HG02798 (cell line): Measurements from ENCODE around the gene CRYBB3.
"Not testable (repeated sequence)": the region's sequence is repeated elsewhere in the genome, so short reads cannot be mapped to it uniquely, and the experiment has no call there.

ENCODE experiments used
- ATAC-seq: cut with Tn5 transposase; IDR thresholded peaks from one replicate; pipeline ENCODE4 v1.9.1; 2021; ENCODE audit warnings: mild to moderate bottlenecking; ENCODE audit not compliant: unreplicated experiment, poor library complexity

Gene CRYBB3

DNA sequence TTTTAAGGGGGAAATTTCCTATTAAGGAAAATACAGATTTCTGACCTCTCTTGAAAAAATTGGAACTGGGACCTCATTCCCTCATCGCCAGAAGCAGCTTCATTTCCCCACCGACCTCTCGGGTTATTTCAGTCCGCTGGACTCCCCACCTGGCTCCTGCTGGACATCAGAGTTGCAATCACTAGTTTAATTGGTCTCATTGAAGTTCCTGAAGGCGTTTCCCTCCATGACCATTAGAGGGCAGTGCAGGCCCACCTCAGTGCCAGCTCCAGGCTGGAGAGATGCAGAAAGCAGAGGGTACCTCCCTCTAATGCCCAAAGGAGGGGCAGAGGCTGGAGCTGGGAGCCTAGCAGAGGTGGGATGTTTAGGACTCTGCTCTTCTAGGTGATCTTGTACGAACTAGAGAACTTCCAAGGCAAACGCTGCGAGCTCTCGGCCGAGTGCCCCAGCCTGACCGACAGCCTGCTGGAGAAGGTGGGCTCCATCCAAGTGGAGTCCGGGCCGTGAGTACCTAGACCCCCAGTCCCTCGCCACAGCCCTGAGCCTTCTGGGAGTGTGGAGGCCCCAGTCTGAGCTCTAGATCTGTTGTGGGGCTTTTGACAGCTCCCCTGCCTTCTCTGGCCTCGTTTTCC is 2.7 kb downstream of the CRYBB3 start:
- ATAC-seq: no peak

DNA sequence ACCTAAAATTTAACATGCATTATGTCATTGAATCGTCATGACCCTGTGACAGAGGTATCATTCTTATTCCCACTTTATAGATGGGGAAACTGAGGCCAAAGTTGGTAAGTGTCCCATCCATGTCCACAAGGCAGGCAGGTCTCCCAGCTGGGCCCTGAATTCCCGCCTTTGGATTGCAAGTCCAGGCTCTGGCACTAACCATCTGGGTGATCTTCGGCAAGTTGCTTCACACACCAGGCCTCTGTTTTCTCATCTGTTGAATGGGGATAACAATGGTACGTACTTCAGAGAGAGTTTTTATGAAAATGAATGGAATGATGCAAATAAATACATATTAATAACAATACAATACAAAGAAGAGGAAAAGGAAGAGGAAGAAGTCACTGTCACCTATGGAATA is 3.4 kb downstream of the CRYBB3 start:
- ATAC-seq: no peak

DNA sequence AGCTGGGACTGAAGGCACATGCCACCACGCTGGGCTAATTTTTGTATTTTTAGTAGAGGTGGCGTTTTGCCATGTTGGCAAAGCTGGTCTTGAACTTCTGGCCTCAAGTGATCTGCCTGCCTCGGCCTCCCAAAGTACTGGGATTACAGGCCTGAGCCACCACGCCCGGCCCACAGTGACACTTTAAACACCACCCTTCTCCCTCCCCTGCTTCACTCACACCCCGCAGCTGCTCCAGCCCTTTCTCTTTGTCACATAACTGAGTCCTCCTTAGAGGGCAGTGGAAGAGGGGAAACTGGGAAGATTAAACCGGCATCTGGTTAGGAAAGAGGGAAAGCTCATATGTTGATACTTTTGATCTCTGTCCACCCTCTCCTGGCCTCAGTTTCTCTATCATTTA is 4.9 kb downstream of the CRYBB3 start:
- not testable (repeated sequence) for ATAC-seq

DNA sequence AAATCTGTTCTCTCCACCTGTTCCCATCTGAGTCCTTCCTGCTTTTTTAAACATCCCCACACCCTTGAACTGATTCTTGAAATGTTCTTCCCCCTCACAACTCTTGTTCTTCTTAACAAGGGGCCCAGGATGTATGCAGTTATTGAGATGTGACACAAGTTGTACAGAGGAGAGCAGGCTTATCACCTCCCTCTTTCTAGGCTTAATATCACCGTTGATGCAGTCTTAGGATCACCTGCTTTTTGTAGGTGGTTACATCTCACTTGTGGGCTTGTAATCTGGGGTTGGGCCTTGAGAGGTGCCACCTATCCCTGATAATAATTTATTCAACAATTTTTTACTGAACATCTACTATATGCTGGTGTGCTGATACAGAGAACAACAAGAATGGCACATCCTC is 6.2 kb downstream of the CRYBB3 start:
- no peak for ATAC-seq

DNA sequence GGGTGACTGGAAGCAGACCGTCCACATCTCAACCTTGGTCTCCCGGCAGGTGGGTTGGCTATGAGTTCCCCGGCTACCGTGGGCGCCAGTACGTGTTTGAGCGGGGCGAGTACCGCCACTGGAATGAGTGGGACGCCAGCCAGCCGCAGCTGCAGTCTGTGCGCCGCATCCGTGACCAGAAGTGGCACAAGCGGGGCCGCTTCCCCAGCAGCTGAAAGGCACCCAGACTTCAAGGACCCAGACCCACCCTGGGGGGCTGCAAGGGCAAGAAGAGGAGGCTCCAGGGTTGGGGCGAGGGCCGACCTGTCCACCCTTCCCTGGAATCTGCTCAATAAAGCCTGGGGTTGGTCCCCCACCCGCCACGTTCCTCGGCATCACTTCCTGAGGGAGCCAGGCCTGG is 7.3 kb downstream of the CRYBB3 start:
- no peak for ATAC-seq

DNA sequence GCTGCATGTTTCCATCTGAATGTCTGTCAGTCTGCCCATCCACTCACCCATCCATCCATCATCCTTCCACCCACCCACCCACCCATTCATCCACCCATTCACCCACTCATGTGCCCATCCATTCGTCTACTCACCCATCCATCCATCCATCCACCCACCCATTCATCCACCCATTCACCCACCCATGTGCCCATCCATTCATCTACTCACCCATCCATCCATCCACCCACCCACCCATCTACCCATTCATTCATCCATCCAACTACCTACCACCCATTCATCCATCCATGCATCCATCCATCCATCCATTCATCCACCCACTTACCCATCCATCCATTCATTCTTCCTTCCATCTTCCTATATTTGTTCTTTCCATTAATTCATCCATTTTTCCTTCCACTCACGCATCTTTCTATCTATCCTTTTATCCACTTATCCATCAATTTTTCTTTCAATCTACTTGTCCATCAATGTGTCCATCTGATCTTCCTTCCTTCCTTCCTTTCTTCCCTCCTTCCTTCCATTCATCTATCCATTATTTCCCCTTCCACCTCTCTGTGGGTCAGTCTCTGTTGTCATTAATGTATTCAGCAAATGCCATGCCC is 8.0 kb downstream of the CRYBB3 start:
- ATAC-seq: no peak

DNA sequence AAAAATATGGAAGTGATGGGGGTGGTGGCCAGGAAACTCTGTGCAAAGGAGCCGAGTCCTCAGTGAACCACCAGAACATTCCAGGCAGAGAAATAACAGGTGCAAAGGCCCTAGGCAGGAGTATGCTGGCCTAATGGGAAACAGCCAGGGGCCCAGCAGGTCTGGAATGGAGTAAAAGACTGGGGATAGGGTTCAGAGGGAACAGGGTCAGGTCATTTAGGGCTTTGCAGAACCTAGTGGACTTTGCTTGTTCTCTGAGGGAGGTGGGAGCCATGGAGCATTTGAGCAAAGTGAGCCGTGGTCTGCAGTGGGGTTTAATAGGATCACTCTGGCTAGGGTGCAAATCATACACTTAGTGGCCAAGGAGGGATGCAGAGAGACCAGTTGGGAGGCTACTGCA is 8.7 kb downstream of the CRYBB3 start:
- no peak for ATAC-seq

DNA sequence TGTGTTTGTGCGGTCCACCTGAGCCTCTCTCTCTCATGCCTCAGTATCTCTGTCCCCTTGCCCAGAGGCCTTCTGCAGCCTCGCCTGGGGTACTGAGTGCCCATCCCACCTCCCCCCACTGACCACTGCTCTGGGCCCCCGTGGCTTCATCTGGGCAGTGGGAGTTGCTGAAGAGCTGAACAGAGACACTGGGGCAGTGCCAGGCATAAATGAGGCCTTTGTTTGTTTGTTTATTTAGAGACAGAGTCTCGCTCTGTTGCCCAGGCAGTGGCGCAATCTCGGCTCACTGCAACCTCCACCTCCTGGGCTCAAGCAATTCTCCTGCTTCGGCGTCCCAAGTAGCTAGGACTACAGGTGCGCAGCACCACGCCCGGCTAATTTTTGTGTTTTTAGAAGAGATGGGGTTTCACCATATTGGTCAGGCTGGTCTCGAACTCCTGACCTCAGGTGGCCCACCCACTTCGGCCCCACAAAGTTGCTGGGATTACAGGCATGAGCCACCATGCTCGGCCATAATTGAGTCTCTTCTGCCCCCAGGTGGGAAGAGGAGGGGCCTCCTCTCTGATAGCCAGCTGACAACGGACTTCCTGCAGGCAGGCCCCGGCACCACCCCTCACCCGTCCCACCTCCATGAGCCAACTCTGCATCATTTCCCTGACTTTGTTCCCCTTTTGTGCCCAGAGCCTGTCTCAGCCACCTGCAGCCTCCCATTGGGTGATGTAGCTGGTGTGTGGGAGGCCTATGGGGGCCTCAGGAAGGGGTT is 9.3 kb downstream of the CRYBB3 start:
- no peak for ATAC-seq

DNA sequence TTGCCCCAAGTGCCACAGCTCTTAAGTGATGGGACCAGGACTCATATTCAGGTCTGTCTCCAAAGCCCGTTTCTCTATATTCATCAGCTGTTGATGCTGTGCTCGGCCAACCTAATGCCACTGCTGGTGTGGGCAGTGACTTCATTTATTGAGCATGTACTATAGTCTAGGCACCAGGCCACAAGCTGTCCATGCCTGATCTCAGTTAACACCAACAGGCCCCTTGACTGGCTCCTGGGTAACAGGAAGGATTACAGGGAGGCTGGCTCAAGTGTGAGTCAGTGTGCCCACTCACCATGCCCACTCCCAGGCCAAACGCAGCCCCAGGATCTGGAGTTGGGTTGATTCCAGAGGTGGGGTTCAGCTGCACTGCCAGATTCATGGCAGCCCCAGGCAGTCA is 11.1 kb downstream of the CRYBB3 start:
- ATAC-seq: no peak

DNA sequence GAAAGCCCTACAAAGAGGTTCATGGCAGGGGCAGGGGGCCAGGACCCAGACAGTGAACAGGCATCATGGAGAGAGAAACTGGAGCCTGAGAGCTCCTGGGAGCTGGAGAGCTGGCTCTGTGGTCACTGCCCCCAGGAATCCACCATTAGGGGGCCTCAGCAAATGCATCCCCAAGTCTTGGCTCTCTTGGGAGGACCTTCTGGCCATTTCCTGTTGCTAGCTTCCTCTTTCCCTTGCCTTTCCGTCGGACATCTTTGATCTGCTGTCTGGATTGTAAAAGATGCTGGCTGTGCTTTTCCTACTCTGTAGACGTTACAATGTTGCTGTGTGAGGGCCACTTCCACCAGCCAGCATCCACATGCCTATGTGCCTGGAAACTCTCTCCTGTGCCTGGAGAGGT is 12.7 kb downstream of the CRYBB3 start:
- no peak for ATAC-seq

DNA sequence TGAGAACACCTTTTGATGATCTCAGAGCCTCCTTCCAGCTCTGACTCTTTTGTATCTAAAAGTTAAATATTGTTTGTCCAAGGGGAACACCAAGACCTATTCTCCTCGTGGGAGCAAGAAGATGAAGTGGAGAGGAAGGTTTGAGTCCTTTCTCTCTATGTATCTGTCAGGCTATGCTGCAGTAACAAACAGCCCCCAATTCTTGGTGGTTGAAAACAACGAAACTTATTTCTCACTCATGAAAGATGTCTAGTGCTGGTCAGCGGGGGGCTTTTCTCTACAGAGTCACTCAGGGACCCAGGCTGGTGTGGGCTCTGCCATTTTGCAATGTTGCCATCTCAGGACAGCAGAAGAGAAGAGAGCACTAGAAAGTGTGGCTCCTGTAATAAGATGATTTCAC is 13.6 kb downstream of the CRYBB3 start:
- no peak for ATAC-seq

DNA sequence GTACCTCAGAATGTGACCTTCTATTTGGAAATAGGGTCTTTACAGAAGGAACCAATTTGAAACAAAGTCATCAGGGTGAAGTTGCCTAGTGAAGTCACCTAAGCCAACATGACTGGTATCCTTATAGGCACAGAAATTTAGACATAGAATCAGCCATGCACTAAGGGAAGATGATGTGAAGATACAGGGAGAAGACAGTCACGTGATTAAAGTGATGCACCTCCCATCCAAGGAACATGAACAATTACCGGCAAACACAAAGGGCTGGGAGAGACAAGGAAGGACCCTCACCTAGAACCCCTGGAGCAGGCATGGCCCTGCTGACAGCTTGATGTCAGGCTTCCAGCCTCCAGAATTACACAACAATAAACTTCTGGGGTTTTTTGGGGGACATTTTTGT is 16.6 kb downstream of the CRYBB3 start:
- no peak for ATAC-seq

DNA sequence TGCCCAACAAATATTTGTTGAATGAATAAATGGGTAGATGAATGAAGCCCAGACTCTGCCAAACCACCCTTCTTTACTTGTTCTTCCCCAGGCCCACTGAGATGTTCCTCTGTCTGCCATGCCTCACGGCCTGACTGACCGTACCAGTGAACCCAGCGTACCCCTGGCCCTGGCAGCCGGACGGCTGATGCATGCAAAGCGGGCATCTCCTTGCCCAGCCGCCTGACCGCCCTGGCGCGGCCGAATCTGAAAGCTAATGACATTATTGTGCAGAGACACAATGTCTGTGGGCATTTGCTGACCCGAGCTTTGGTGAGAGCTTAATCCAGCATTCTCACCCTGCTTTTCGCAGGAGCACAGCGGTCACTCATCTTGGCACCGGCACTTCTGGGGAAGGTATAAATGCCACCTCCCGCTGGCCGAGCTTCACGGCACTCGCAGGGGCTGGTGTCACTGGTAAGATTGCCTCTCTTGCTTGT is 19.6 kb downstream of the CRYBB3 start, which contains the start of gene CRYBB2:
Gene CRYBB2 (plus strand): TSS at position 429 of the 479 bp plus-strand sequence. CDS start 1,791 bp downstream, outside the sequence.
- ATAC-seq: no peak

DNA sequence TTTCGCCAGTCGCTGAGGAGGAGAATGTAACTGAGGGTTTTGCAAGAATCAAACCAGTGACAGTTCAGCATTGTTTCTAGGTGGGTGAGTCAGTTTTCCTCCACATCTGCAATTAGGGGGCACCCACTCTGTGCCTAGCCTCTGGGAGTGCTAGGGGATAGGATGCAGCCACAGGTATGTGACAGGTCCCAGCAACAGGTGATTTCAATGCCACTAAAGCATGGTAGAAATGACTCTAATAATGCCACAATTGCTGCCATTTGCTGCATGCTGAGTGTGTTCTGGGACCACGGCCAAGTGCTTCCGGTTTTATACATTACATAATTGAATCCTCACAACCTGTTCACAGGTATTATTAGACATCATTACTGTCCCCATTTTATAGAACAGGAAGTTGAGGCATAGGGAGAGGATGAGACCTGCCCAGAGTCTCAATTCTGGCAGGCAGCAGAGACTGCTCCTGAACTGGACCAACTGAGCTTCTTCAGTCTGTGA is 20.3 kb downstream of the CRYBB3 start:
- no peak for ATAC-seq

DNA sequence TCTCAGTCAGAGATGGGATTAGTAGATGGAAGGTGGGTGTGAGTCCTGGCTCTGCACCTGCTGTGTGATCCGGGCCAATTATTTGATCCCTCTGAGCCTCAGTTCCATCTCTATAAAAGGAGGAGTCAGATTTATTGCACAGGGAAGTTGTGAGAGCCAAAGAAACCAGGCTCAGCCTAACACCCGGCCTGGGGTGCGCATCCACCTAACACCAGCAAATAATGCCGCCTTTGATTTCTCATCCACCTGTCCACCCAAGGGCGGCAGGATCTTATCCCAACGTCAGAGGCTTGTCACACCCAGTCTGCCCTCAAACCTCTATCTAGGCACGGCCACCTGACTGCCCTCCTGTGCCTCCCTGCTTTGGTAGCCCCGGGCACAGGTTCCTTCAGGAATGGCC is 22.1 kb downstream of the CRYBB3 start:
- no peak for ATAC-seq

DNA sequence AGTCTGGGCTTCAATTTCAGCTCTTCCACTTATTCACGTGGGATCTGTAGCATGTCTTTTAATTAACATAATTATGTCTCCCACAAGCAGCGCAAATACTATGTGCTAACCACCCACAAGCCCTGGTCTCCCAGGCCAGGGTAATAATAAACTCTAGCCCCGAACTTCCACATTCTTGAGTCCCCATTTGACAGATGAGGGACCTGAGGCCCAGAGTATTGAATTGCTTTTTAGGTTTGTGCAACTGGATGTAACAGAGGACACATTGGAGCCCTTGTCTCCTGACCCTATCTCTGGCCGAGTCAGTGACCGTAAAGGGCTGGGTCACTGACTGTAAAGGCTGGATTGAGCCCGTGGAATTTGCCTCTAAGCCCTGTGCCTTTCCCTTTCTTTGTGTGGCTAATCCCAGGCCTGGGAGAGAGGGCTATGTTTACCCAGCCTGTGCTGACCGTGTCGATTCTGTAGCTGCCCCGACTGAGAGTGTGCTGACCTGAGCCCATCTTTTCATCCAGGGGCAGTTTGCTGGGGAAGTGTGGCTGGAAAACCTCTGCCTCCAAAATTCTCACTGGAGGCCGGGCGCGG is 23.7 kb downstream of the CRYBB3 start:
- no peak for ATAC-seq

DNA sequence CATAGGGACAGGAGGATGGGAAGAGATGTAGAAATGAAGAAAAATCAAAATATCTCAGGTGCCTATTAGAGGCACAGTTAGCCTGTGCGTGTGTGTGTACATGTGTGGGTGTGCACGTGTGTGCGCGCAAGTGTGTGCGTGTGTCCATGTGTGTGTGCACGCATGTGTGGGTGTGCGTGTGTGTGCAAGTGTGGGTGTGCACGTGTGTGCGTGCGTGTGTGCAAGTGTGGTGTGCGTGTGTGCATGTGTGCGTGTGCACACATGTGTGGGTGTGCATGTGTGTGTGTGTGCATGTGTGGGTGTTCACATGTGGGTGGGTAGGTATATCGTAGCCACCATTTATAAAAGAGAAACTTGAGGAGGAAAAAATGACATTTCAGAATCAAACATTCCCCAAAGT is 29.2 kb downstream of the CRYBB3 start:
- ATAC-seq: no peak

DNA sequence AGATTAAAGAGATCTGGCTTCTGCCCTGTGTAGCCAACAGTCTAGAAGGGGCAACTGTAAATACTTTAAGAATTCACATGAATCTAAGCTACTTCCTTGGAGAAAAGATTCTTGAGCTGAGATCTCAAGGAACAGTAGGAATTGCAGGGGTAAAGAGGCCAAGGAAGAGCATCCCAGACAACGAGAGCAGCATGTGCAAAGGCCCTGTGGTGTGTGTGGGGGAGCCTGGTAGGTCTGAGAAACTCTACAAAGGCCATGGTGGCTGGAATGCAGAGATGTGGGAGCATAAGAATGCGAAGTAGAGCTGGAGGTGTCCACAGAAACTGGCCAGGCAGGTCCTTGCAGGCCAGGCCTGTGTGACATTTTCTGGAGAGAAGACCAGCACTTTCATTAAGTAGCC is 31.1 kb downstream of the CRYBB3 start:
- ATAC-seq: not testable (repeated sequence)

DNA sequence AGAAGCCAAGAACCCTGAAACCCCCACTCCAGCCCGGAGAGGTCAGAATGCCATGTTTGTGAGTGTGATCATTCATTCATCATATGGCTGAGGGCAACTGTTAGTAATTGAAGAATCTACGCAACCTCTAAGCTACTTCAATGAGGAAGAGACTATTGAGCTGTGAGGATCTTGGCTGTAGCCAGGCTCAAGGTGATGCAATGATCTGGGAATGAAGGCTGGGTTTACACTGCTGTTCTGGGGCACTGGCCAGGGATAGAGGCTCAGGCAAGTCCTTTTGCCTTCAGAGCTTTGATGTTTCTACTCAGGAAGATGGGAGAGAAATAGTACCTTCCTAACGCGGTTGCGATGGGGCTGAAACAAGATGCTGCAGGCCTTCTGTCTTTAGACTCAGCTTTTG is 32.6 kb downstream of the CRYBB3 start:
- no peak for ATAC-seq

DNA sequence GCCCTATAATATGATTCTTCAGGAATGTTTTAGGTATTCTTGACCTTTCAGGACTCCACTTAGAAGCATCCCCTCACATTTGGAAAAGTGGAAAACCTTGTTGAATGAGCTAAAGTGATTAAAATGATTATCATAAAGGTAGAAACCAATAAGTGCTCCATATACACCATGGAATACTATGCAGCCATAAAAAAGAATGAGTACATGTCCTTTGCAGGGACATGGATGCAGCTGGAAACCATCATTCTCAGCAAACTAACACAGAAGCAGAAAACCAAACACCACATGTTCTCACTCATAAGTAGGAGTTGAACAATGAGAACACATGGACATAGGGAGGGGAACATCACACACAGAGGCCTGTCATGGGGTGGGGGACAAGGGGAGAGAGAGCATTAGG is 34.0 kb downstream of the CRYBB3 start:
- ATAC-seq: not testable (repeated sequence)
